Measurements from ENCODE around the gene PLCXD1. TPM values are rescaled to one million over a fixed set of nuclear protein-coding genes. Genes with fewer than 3 reads are reported as not detected.

Gene PLCXD1
- total RNA-seq, 1 donor from 2014 or later, result 14.0 TPM

- intact Hi-C loops (cut with DNase I), result no loop called here
- H3K9me3 ChIP-seq, result no peaks in the 10 kb centered on the region
- DNase-seq (ENCODE audit: extremely low spot score in 2 of 2), result no peak
- H3K4me3 ChIP-seq, result no peak overlapping the region
- H3K4me1 ChIP-seq, result no peaks in the 10 kb centered on the region
- TF ChIP-seq, protein P1, sequence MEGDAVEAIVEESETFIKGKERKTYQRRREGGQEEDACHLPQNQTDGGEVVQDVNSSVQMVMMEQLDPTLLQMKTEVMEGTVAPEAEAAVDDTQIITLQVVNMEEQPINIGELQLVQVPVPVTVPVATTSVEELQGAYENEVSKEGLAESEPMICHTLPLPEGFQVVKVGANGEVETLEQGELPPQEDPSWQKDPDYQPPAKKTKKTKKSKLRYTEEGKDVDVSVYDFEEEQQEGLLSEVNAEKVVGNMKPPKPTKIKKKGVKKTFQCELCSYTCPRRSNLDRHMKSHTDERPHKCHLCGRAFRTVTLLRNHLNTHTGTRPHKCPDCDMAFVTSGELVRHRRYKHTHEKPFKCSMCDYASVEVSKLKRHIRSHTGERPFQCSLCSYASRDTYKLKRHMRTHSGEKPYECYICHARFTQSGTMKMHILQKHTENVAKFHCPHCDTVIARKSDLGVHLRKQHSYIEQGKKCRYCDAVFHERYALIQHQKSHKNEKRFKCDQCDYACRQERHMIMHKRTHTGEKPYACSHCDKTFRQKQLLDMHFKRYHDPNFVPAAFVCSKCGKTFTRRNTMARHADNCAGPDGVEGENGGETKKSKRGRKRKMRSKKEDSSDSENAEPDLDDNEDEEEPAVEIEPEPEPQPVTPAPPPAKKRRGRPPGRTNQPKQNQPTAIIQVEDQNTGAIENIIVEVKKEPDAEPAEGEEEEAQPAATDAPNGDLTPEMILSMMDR (IDR thresholded peaks at IDR 0.05), result no peak
- TF ChIP-seq POLR2AphosphoS5 (IDR thresholded peaks at IDR 0.05; ENCODE audit: insufficient read depth in 1 of 2, low read depth in 1 of 2) (no peak), POLR2A (IDR thresholded peaks at IDR 0.05) (no peak)
- no peak overlapping the region for H3K27ac ChIP-seq
- no peaks in the 10 kb centered on the region for H3K27me3 ChIP-seq
- H3K36me3 ChIP-seq, result no peaks in the 10 kb centered on the region
These were observed 71.0 kb downstream of the PLCXD1 start for GRCh38 chrX:352181-352580.

GRCh38 chrX:352582-353314 lies 71.6 kb downstream of the PLCXD1 start:
- no peak for DNase-seq (ENCODE audit: extremely low spot score in 2 of 2)
- intact Hi-C loops (cut with DNase I), result no loop called here
- no peaks in the 10 kb centered on the region for H3K4me1 ChIP-seq
- TF ChIP-seq, protein P1 (IDR thresholded peaks at IDR 0.05), result no peak
- no peak for TF ChIP-seq POLR2A (IDR thresholded peaks at IDR 0.05)
- no peak for TF ChIP-seq POLR2AphosphoS5 (IDR thresholded peaks at IDR 0.05; ENCODE audit: insufficient read depth in 1 of 2, low read depth in 1 of 2)
- no peaks in the 10 kb centered on the region for H3K36me3 ChIP-seq
- H3K4me3 ChIP-seq, result no peak overlapping the region
- no peaks in the 10 kb centered on the region for H3K9me3 ChIP-seq
- H3K27me3 ChIP-seq, result no peaks in the 10 kb centered on the region
- no peak overlapping the region for H3K27ac ChIP-seq

Other genes with a start within 250 kb of the PLCXD1 start
- 30.9 TPM for gene GTPBP6, start 37.4 kb downstream of the PLCXD1 start, total RNA-seq
- gene PPP2R3B, start 105.5 kb downstream of the PLCXD1 start, total RNA-seq, result 28.5 TPM

Data from vagina (tissue), 2 donors.